ENCODE data around the gene LINC01488. TPM values are rescaled to one million over a fixed set of nuclear protein-coding genes. Genes with fewer than 3 reads are reported as not detected.

The LINC01488 gene
- total RNA-seq, 1 donor from 2014 or later: not detected

DNA sequence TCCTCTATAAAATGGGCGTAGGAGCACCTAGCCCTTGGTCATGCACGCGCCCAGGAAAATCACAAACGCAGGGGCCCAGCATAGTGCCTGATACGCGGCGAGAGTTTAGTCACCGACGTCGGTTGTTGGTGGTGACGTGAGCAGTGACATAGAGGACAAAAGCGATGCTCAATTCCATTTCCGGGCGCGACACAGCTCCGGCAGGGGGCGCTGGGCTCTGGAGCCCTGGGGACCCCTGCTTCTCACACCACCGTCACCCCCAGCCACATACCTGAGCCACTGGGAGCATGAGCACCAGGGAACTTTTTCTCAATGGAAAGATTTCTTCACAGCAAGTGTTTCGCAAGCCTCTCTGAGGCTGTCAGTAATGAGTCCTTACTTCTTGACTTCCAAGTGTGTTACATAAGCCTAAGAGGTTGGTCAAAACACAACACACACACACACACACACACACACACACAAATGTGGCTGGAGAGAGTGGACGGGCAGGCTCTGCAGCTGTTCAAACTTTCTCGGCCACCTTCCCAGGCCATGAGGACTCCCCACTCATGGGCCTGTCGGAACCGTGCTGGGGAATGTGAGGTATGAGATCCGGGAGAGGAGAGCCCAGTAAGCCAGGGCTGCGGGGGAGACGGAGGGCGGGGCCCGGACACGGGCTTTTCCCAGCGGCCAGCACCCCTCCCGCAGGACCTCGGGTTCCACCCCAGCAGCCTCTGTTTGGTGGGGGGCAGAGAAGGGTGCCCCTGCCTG is 36.9 kb upstream of the LINC01488 start:
- DNase-seq (ENCODE audit: extremely low read depth, low read depth, low spot score): no peak

DNA sequence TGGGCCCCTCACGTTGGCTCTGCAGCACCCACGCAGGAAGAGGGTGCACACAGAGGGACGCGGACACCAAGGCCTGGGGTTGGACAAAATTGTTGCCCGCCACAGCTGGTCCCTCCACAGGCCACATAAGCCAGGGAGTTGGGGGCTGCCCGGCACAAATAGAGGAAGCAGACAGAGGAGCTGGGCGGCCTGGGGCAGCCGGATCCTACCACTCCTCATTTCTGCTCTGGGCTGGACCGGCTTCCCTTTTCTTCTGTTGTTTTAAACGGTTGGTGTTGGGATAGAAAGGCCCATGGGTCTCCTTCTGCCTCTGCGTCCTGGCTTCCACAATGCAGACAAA is 36.4 kb upstream of the LINC01488 start:
- no peak for DNase-seq (ENCODE audit: extremely low read depth, low read depth, low spot score)

GRCh38 chr11:69446108-69446507 is 35.4 kb upstream of the LINC01488 start:
- no peak for DNase-seq (ENCODE audit: extremely low read depth, low read depth, low spot score)

GRCh38 chr11:69447786-69448185 is 33.7 kb upstream of the LINC01488 start:
- DNase-seq (ENCODE audit: extremely low read depth, low read depth, low spot score): no peak

- no peak for DNase-seq (ENCODE audit: extremely low read depth, low read depth, low spot score)
Observed at GRCh38 chr11:69448471-69449284, 32.8 kb upstream of the LINC01488 start.

GRCh38 chr11:69449320-69450063 is 32.0 kb upstream of the LINC01488 start:
- DNase-seq (ENCODE audit: extremely low read depth, low read depth, low spot score): peak; percentile 57

GRCh38 chr11:69450064-69450856 is 31.2 kb upstream of the LINC01488 start:
- peak; percentile 67 for DNase-seq (ENCODE audit: extremely low read depth, low read depth, low spot score)

DNA sequence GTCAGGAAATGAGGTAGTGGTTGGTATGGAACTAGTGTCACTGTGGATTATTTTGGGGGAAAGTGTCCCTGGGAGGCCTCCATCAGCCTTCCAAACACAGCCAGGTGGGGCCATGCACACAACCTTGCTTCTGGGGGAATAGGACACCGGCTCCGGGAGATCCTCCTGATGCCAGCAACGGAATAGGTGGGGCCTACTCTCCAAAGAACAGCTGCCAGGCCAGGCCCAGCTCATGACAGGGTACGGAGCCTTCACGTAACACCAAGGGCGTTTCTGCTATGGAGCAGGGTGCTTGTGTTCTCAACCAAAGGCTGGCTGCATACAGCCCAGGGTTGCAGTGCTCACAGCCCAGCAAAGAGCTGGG is 30.6 kb upstream of the LINC01488 start:
- no peak for DNase-seq (ENCODE audit: extremely low read depth, low read depth, low spot score)

GRCh38 chr11:69451289-69451688 is 30.2 kb upstream of the LINC01488 start:
- no peak for DNase-seq (ENCODE audit: extremely low read depth, low read depth, low spot score)

DNA sequence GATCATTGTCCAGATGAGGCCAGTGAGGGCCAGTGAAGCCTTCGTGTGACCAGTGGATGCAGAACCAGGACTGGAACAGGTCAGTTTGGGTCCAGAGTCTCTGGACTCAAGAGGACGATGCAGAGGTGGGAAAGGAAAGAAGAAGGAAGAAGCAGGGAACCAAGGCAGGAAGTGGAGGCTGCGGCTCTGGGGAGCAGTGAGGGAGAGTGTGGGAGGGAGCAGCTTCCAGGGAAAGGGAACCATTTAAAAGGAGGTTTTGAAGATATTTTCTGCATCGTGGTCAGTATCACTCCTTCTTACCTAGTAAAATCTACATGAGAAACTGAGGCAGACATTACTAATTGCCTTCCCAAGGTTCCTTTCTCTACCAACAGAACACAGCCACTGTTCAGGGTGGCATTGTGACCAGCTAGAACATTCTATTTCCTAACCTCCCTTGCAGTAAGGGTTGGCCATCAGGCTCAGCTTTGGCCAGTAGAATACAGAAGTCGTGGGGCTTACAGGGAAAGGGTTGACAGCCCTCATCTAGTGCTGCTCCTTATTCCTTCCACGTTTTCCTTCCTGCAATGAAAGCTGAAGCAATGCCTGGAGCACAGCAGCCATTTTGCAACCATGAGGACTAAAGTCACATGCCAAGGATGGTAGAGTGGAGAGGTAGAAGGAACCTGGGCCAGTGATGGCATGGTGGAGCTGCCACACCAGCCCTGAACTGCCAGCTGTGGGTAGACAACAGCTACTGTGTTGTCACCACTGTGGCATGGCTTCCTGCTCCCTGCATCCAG is 29.1 kb upstream of the LINC01488 start:
- DNase-seq (ENCODE audit: extremely low read depth, low read depth, low spot score): no peak

DNA sequence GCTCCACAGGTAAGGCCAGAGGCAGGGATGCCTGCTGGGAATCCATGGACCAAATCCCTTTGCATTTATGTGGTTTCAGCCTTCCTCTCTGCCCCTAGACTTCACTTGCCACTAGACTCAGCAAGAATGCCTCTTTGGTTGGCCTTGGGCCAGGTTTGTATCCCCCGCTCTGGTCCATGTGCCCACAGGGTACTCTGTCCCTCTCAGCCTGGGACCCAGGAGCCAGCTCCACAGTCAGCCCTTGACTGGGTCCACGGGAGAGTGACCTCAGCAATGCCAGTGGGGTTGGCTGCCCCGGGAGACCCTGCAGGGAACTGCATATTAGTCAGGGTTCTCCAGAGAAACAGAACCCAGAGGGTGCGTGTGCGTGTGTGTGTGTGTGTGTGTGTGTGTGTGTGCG is 28.3 kb upstream of the LINC01488 start:
- DNase-seq (ENCODE audit: extremely low read depth, low read depth, low spot score): no peak

DNA sequence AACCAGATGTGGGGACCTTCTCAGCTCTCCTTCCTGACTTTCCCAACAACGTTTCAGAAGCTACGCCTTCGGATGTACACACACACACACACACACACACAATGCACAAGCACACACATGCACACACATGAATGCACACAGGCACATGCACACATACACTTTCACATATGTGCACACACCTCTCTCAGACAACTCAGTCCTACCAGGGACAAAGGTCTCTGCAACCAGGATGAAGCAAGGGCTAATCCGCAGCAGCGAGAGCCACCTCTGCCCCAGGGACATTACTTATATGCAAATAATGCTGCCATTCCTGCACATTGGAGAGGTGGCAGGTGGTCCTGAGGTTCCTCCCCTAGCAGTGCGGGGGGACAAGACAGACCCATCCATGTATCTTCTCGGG is 27.4 kb upstream of the LINC01488 start:
- no peak for DNase-seq (ENCODE audit: extremely low read depth, low read depth, low spot score)

DNA sequence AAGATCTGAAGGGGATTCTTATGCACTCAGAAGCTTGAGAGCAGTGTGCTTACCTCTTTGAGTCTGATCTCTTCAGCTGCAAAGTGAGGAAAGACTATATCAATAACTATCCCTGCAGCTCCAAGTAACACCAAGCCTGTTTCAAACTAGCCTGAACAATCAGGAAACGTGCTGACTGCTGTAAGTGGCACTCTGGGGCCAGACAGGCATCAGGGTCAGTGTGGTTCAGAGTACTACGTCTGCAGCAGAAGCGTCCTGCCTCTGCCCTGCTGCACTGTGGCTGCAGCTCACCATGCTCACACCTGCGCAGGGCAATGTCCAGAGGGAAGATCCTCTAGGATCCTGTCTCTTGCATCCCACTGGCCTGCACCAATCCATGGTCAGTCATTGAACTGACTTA is 25.5 kb upstream of the LINC01488 start:
- no peak for DNase-seq (ENCODE audit: extremely low read depth, low read depth, low spot score)

DNA sequence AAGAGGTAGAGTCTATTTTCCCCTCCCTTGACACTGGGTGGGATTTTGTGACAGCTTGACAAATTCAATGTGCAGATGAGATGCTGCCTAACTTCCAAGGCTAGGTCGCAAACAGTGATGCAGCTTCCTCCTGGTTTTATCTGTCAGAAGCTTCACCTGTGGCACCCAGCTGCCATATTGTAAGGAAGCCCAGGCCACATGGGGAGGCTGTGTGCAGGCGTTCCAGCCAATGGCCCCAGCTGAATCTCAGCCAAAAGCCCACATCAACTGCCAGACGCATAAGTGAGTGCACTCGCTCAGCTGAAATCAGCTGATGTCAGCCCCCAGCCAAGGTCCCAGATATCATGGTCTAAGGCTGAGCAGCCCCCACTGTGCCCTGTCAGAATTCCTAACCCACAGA is 24.8 kb upstream of the LINC01488 start:
- no peak for DNase-seq (ENCODE audit: extremely low read depth, low read depth, low spot score)

DNA sequence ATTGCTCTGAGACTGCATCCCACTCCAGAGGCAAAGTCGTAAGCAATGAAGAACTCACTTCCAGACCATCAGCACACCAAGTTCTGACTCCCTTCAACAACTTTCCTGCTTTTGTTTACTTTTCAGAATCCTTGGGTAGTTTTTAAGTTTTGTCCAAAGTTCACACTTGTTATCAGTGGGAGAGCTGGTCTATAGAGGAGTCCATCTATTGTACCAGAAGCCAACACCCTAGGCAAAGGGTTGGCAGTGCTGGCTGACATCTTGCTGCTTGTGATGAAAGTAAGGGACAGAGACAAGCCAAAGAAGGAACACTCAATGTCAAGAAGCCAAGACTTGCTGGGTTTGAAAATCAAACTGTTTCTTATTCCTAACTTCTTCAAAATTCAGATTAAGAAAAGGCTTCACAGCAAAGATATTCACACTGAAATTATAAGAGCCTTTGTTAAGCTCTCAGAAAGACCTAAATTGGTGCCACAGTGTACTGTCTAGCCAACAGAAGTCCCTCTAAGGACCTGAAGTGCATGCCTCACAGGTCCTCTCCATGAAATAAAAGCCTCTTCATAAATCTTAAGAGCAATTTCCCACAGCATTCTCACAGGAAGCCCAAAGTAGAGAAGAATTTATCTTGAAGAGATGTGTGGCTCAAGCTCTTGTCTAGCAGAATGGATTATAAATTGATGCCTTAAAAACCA is 21.5 kb upstream of the LINC01488 start:
- no peak for DNase-seq (ENCODE audit: extremely low read depth, low read depth, low spot score)

DNA sequence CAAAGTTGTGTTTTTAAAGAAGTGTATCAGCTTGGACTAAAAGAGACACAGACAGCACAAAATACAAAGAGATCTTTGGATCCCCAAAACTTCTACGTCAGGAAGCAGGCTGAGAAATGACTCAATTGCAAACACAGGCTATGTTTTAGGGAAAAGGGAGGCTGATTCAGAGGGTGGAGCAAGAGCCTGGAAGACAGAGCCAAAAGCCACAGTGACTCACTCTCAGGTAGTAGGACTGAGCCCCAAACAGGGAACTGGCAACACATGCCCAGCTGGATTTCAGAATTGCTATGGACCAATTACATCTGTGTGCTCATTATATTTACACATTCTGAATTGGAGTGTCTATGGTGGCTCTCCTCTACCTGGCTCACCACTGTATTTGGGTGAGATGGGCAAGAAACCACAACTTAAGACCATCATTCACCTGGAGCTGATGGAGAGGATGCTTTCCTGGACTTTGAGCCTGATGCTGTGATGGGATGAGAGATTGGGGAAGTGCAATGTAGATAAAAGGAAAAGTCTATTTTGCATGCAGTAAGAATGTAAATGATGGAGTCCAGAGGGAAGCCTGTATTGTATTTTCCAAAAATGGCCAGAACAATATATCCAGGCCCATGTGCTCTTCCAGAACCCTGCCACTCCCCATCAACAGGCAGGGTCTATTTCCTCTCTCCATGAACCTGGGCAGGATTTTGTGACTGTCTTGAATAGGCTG is 20.8 kb upstream of the LINC01488 start:
- no peak for DNase-seq (ENCODE audit: extremely low read depth, low read depth, low spot score)

- no peak for DNase-seq (ENCODE audit: extremely low read depth, low read depth, low spot score)
Observed at GRCh38 chr11:69461272-69461962, 20.0 kb upstream of the LINC01488 start.
